SK-N-SH treated with all-trans-retinoic acid at 6 μM for 48 hours (cell line): ENCODE data around the gene ISLR.

Source experiments
- ARNTL ChIP-seq: fragments of 450-650 bp; formaldehyde crosslinking; IDR thresholded peaks from 2 replicates; pipeline ENCODE4 v1.5.0; 2020; ENCODE audit warnings: low read depth, mild to moderate bottlenecking, moderate library complexity, borderline replicate concordance
- BACH2 ChIP-seq: fragments of 250-450 bp; sonication (Bioruptor Pico); IDR thresholded peaks from 2 replicates; pipeline ENCODE4 v1.9.0; 2021; ENCODE audit warnings: mild to moderate bottlenecking, borderline replicate concordance
- ESRRG ChIP-seq: fragments of 250-450 bp; sonication (Bioruptor Pico); IDR thresholded peaks from 2 replicates; pipeline ENCODE4 v1.6.1; 2021; ENCODE audit warnings: mild to moderate bottlenecking
- ISL1 ChIP-seq: fragments of 250-450 bp; sonication (Bioruptor Pico); IDR thresholded peaks from 2 replicates; pipeline ENCODE4 v2.1.2; 2022; ENCODE audit warnings: mild to moderate bottlenecking, moderate library complexity
- OSR1 ChIP-seq: fragments of 250-450 bp; sonication (Bioruptor Pico); IDR thresholded peaks from 2 replicates; pipeline ENCODE4 v1.8.0; 2022; ENCODE audit warnings: moderate library complexity, mild to moderate bottlenecking, inconsistent platforms
- RARB ChIP-seq: fragments of 250-450 bp; sonication (Bioruptor Pico); IDR thresholded peaks from 2 replicates; pipeline ENCODE4 v1.8.0; 2021; ENCODE audit warnings: mild to moderate bottlenecking, moderate library complexity
- SNAI2 ChIP-seq: fragments of 250-450 bp; sonication (Bioruptor Pico); IDR thresholded peaks from 2 replicates; pipeline ENCODE4 v1.5.0; 2020; ENCODE audit warnings: mild to moderate bottlenecking, moderate library complexity
- TCF4 ChIP-seq: fragments of 250-450 bp; sonication (Bioruptor Pico); IDR thresholded peaks from 2 replicates; pipeline ENCODE4 v1.8.0; 2021; ENCODE audit warnings: mild to moderate bottlenecking, moderate library complexity, borderline replicate concordance
- ZC3H10 ChIP-seq: fragments of 250-450 bp; sonication (Bioruptor Pico); IDR thresholded peaks from 2 replicates; pipeline ENCODE4 v1.5.1; 2021; ENCODE audit warnings: mild to moderate bottlenecking, moderate library complexity
- TF ChIP-seq, protein P1 (sequence below): fragments of 250-450 bp; sonication (Bioruptor Pico); IDR thresholded peaks from 2 replicates; pipeline ENCODE4 v1.8.0; 2020; ENCODE audit warnings: mild to moderate bottlenecking, moderate library complexity, borderline replicate concordance
- TF ChIP-seq, protein P2 (sequence below): fragments of 250-450 bp; sonication (Bioruptor Pico); IDR thresholded peaks from 2 replicates; pipeline ENCODE4 v1.5.0; 2020; ENCODE audit warnings: mild to moderate bottlenecking, moderate library complexity

DNA sequence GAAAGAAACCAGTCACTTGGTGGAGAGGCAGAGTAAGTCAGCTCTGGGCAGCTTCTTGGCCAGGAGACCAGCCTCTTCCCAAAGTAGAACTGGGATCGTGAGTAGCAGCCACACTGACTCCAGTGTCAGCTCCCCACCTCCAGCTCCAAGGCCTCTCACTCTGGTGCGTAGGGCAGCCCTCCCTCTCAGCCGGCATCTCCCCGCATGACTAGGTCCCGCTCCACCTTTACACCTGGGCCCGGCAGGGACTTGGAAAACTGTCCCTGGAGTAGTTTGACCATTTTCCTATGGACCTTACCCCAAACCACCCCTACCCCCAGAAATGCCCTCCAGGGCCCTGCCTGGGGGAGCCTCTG, 25.8 kb downstream of the ISLR start:
- TF ChIP-seq RARB (CRISPR knock-in tag) = no peak
- no peak for TF ChIP-seq OSR1 (CRISPR knock-in tag)
- TF ChIP-seq, protein P1, sequence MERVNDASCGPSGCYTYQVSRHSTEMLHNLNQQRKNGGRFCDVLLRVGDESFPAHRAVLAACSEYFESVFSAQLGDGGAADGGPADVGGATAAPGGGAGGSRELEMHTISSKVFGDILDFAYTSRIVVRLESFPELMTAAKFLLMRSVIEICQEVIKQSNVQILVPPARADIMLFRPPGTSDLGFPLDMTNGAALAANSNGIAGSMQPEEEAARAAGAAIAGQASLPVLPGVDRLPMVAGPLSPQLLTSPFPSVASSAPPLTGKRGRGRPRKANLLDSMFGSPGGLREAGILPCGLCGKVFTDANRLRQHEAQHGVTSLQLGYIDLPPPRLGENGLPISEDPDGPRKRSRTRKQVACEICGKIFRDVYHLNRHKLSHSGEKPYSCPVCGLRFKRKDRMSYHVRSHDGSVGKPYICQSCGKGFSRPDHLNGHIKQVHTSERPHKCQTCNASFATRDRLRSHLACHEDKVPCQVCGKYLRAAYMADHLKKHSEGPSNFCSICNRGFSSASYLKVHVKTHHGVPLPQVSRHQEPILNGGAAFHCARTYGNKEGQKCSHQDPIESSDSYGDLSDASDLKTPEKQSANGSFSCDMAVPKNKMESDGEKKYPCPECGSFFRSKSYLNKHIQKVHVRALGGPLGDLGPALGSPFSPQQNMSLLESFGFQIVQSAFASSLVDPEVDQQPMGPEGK (CRISPR knock-in tag) = no peak
- TF ChIP-seq ESRRG (CRISPR knock-in tag) = no peak
- no peak for TF ChIP-seq TCF4
- TF ChIP-seq, protein P2, sequence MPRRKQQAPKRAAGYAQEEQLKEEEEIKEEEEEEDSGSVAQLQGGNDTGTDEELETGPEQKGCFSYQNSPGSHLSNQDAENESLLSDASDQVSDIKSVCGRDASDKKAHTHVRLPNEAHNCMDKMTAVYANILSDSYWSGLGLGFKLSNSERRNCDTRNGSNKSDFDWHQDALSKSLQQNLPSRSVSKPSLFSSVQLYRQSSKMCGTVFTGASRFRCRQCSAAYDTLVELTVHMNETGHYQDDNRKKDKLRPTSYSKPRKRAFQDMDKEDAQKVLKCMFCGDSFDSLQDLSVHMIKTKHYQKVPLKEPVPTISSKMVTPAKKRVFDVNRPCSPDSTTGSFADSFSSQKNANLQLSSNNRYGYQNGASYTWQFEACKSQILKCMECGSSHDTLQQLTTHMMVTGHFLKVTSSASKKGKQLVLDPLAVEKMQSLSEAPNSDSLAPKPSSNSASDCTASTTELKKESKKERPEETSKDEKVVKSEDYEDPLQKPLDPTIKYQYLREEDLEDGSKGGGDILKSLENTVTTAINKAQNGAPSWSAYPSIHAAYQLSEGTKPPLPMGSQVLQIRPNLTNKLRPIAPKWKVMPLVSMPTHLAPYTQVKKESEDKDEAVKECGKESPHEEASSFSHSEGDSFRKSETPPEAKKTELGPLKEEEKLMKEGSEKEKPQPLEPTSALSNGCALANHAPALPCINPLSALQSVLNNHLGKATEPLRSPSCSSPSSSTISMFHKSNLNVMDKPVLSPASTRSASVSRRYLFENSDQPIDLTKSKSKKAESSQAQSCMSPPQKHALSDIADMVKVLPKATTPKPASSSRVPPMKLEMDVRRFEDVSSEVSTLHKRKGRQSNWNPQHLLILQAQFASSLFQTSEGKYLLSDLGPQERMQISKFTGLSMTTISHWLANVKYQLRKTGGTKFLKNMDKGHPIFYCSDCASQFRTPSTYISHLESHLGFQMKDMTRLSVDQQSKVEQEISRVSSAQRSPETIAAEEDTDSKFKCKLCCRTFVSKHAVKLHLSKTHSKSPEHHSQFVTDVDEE (CRISPR knock-in tag) = no peak
- TF ChIP-seq ZC3H10 = no peak
- TF ChIP-seq ISL1 (CRISPR knock-in tag) = no peak
- TF ChIP-seq BACH2 (CRISPR knock-in tag) = no peak
- no peak for TF ChIP-seq ARNTL (CRISPR knock-in tag)
- TF ChIP-seq SNAI2 (CRISPR knock-in tag) = no peak
